NCI-H2227 (cell line): Measurements from ENCODE around the gene OSBP2.
"Not testable (repeated sequence)": the region's sequence is repeated elsewhere in the genome, so short reads cannot be mapped to it uniquely, and the experiment has no call there.

Source experiments
- DNase-seq: peaks from one replicate; lab custom pipeline; 2025; ENCODE audit not compliant: unreplicated experiment; lab: John Stamatoyannopoulos, UW

The OSBP2 gene

DNA sequence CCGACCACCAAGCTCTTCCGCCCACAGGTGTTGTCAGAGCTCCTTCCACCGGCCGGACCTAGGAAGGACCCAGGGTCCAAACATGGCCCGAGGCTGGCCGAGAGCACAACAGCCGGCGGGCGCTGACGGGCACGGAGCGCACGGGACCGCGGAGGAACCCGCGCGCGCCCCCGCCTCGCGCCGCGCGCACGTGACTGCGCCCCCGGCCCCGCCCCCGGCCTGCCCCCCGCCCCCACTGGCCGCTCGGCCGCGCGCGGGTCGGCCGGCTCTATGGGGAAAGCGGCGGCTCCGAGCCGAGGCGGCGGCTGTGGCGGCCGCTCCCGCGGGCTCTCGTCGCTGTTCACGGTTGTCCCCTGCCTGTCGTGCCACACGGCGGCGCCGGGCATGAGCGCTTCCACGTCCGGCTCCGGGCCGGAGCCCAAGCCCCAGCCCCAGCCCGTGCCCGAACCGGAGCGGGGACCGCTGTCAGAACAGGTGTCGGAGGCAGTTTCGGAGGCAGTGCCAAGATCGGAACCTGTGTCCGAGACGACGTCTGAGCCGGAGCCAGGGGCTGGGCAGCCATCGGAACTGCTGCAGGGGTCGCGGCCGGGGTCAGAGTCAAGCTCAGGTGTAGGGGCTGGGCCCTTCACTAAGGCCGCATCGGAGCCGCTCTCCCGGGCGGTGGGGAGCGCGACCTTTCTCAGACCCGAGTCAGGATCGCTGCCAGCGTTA is at the start of gene OSBP2:
OSBP2 (plus strand) TSS at position 235 of the 711 bp plus-strand sequence; CDS start at position 271, 36 bp downstream.
- DNase-seq, result peak; percentile 68

- DNase-seq, result no peak
Observed at GRCh38 chr22:30646518-30647160, 48.0 kb upstream of the OSBP2 start.

DNA sequence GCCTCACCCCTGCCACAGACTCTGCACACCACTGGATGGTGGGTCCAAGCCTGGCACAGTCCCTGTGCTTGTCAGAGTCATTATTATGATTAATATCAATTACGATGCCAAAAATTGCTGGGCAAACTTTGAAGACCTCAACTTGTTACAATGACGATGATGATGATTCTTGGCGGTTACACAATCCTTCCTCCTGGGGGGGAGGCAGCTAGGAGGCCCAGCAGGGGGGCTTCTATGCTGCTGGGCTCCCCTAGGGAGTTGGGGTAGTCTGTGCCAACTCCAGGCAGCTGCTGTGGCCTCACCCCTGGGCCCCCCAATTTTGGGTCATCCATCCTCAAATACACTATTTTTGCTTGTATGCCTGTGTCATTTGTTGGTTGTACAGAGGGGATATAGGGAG is 47.1 kb upstream of the OSBP2 start:
- DNase-seq, result no peak

DNA sequence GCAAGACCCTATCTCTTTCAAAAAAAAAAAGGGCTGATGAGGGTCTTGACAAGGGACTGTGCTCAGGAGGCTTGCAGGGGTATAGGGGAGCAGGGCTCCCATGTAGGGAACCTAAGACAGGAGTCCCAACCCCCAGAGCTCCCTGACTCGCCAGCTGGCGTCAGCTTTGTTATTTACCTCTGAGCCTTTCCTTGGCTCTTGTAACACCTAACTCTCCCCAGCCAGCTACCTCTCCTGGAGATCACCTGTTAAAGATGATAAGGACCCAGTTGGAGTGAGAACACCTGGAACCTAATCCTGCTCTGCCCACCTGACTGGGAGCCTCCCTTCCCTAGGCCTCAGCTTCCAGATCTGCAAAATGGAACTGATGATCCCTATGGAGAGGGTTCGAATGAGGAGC is 45.8 kb upstream of the OSBP2 start:
- DNase-seq, result no peak

DNA sequence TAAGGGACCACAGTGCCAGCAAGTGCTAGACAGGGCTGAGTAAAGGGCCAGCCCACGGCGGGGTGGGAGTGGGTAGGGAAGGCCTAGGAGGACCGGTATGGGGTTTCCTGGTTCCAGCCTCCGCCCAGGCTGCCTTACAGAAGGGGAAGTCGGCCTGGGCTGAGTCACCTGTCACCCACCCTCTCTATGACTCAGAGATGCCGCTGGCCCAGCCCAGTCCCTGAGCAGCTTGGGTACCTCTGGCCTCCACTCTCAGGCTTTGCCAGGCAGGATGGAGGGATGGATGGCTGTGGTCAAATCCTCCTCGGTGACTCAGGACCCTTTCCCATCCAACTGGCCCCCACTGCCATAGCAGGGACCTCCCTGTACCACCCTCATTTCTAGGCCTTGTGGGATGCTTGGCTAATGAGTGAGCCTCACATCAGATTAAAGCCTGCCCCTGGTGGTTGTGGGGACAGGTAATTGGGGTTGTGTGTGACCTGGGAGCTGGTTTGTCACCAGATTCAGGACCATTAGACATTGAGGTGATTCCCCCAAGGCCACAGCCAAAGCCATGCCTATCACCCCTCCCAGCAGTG is 45.2 kb upstream of the OSBP2 start:
- no peak for DNase-seq

DNA sequence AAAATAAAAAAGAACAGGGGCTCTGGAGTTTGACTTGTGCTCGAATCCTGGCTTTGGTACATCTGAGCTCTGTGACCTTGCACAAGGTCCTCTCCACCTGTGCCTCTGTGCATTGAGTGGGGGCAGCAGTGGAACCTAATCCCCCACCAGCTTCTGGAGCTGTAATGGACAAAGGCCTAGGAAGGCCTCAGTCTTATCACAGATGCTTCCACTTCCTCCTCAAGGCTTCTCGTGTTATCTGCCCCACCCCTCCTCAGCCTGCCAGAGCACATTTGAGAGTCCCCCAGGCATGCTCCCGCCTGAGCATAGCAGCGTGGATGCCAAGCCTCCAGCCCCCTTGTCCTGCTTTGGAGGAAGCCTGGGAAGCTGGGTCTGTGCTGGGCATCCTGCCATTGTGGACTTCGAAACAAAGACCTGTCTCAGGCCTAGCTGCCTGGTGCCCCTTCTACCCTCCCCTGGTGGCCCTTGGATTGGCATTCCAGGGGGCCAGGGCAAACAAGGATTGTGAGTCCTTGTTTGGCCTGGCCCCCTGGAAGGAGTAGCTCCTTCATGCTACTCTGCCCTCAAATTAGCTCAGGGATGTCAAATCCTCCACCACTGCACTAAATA is 44.1 kb upstream of the OSBP2 start:
- no peak for DNase-seq

- no peak for DNase-seq
Observed at GRCh38 chr22:30652852-30653251, 41.8 kb upstream of the OSBP2 start.

GRCh38 chr22:30654361-30654760 is 40.3 kb upstream of the OSBP2 start:
- no peak for DNase-seq

DNA sequence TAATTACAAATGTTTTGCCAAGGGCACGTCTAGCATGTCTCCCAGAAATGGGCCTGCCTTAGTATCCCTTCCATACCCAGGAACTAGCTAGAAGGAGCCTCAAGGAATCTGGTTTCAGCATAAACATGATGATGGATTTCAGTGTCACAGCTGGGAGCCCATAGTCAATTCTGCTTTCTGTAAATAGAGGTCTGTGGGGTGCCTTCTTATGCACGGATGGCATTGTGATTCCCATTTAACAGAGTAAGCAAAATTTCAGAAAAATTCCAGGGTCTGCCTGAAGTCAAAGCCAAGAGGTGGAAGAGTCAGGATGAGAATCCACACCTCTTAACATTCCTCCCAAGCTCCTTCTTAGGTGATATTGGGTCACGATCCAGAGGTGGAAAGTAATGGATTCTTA is 39.1 kb upstream of the OSBP2 start:
- no peak for DNase-seq

- peak; percentile 20 for DNase-seq
Observed at GRCh38 chr22:30662040-30662439, 32.6 kb upstream of the OSBP2 start.

- DNase-seq, result no peak
Observed at GRCh38 chr22:30664798-30665197, 29.9 kb upstream of the OSBP2 start.

DNA sequence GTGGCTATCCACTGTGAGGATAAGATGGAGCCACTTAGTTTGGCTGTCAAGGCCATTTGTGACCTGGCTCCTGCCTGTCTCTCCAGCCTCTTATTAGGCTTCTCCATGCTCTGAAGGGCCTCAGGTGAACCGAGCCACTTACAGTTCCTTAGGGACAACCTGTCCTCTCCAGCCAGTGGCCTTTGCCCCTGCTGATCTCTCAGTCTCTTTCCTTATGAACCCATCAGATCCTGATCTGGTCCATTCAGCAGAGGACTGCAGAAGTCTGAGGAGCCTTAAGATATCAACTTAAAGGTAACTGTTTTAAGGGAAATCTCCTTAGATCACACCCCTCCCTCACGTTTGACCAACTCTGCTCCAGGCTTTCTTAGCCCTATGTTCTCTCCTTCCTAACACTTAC is 29.4 kb upstream of the OSBP2 start:
- no peak for DNase-seq

- DNase-seq, result no peak
Observed at GRCh38 chr22:30665786-30666185, 28.9 kb upstream of the OSBP2 start.

DNA sequence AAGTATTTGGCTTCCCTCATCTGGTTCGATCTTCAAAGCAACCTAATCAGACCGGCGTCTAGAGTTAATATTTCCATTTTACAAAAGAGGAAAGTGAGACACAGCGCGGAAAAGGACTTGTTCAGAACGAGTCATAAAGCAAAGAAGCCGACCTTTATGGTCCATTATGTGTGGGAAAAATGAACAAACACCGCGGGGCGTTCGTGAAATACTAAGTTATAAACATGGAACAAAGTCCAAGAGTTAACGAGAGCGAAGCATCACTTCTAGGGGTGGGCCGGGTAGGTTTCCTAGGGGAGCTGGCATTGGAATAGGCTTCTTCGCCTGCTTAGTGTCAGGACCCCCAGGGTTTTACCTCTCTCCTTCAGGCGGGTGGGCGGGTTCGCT is 27.6 kb upstream of the OSBP2 start:
- DNase-seq, result no peak

DNA sequence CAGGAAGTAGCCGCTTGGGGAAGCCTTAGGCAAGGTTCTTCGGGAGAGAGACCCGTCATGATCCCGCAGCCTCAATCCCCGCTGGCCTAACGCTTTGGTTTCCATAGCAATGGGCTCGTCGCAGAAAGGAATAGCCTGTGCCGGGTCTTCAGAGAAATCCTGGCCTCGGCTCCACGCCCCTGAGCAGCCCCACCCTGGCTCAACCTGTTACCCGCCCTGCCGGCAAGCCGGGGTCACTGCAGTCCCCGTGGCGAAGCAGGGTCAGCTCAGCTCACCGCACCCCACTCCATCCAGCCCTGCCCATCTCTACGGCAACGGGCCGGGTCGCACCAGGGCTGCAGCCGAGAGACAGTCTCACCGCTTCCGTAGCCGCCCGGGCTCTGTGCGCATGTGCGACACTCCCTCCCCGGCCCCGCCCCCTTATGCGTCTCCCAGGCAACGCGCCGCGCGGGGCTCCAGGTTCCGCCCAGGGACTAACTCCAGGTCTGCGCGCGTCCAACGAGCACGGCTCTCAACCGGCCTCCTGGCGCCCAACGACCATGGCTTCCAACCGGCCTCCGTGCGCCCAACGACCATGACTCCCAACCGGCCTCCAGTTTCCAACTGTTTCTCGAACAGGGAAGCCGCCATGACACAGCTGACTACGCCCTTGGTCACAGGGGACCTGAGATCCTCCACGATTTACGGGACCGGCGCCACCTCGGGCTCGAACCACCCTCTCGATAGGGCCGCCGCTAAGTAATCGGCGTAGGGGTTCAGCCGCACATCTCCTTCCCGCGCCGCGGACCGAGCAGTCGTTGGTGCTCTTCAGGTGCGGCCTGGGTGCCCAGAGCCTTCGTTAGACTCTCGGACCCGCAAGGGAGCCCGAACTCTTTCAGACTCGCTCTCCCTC is 26.9 kb upstream of the OSBP2 start, which contains the start of gene DUSP18:
DUSP18 (minus strand) TSS at position 382 of the 892 bp plus-strand sequence. CDS start 3,872 bp downstream, outside the sequence.
- DNase-seq, result peak; percentile 93

DNA sequence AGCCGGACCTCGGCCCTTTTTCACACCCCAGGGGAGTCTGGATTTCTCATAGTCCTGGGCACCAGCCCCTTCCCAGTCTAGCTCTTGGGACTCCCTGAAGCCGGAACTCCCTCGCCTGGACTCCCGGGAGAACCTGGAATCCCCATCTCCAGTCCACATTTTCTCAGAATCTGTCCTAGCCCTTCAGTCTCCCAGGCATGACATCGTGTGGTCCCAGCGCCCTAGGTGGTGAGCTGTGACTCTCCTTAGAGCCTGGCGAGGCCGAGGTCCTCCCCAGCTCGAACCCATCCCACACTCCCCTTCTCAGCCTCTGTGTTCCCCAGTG is 26.3 kb upstream of the OSBP2 start:
- peak; percentile 50 for DNase-seq

GRCh38 chr22:30671071-30671470 is 23.6 kb upstream of the OSBP2 start:
- no peak for DNase-seq

- DNase-seq, result no peak
Observed at GRCh38 chr22:30673136-30673535, 21.5 kb upstream of the OSBP2 start.

DNA sequence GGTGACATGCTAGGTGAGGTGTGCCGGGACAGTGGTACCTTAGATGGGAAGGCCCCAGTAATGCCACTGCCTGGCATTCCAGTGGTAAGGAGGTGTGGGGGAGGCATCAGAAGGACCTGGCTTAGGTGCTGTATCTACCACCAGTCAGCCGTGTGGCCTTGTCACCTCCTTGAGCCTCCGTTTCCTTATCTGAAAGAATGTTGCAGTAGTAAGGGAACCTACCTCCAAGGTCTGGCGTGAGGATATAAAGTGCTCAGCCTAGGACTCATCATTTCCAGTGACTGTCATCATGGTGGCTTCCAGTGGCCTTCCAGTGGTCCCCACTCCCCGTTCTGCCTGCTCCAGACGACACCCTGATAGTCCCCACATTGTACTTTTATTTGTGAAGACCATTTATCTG is 20.2 kb upstream of the OSBP2 start:
- no peak for DNase-seq

DNA sequence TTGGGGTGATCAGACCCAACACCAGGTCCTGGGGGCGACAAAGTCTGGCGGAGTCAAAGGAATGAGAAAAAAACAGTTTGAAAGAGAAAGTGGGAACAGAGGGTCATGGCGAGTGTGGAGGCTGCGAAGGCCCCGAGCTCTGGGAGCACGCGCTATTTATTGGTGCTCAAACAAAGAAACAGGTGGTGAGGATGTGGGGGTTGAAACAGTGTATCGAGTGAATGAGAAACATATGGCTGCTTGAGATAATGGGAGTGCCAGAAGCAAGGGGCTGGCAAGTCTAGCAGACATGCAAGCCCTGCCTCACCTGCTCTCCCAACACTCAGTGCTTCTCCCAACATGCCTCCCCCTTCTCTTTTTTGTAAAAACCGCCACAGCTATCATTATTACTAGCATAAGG is 19.2 kb upstream of the OSBP2 start:
- peak; percentile 73 for DNase-seq

GRCh38 chr22:30676565-30676964 is 18.1 kb upstream of the OSBP2 start:
- not testable (repeated sequence) for DNase-seq
